Dermis blood vessel endothelial cell (primary cell): ENCODE results near the gene TMEM187. TPM values are rescaled to one million over a fixed set of nuclear protein-coding genes. Genes with fewer than 3 reads are reported as not detected.

Experiments
- DNase-seq: peaks from one replicate; pipeline ENCODE4 v3.0.0; 2010
- total RNA-seq: library from RNA; depleted of rRNA; stranded (reverse); fragments of >200 nt; gene quantifications from 2 replicates; pipeline ENCODE4 v1.2.3, GENCODE V29; 2014

Gene TMEM187
- total RNA-seq, 1 donor from 2014 or later: 6.0 TPM

DNA sequence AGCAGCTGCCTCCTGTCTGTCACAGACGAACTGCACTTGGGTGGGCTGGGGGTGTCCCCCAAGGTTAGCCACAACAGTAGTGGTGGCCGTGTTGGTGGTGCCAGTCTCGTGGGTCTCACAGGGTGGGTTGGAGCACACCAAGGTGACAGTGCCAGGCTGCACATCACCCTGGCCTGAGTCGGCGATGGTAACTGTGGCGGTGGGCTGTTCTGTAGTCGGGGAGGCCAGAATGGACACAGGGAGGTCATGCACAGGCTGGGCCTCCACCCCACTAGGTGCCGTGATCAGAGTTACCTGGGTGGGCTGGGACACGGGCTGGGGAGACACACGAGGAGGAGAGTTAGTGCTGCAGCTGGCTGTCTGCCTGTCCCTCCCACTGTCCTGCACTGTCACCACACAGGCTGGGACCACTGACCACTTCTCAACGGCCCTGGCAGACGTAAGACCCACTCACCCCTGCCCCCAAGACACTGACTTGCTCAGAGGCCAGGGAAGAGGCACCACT, 17.3 kb upstream of the TMEM187 start:
- no peak for DNase-seq

DNA sequence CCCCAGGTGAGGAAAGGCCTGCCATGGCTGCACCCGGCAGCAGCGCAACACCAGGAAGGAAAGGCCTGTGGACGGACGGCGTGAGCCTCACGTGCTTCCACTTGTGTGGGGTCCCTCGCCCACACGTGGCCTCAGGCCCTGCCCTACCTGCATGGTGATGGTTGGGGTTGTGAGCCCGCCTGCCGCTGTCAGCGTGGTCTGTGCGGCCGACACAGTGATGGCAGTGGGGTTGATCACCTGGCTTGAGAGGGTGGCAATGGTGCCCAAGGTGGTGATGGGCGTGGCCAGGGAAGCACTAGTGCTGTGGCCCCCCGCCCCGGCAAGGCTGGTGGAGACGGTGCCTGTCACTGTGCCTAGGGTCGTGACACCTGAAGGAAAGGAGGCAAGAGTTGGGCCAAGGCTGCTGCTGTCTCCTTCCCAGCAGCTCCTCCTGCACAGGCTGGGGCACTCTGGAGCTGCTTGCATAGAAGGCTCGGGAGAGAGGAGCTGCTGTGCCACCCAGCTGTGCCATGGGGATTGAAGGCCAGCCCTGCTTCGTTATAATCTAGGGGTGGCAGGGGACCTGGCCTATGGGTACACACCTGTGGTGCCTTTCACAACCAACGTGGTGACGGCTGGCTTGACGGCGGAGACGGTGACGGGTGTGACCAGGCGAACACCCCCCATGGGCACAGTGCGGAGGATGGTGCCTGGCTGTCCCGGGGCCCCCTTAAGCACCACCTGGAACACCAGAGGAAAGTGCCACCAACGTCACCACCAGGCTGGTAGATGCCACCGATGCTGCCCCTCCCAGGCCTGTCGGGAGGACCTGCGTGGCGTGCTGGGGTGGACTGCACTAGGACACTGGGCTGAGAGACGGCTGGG, 16.3 kb upstream of the TMEM187 start:
- no peak for DNase-seq

DNA sequence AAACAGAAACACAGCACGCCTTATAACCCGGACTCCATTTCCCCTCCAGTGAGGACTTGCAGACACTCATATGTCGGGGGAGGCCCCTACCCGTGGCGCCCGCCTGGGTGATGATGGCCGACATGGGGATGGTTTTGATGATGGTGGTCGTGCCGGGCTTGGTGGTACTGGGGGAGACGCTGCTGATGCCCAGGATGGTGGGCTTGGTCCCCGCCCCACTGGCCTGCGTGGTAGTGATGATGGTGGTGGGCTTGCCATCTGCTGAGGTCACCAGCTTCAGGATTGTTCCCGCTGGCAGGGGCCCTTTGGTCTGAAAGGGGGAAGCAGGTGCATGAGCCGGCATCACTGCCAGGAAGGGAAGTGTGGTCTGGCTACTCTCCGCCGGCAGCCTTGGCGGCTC, 15.3 kb upstream of the TMEM187 start:
- no peak for DNase-seq

DNA sequence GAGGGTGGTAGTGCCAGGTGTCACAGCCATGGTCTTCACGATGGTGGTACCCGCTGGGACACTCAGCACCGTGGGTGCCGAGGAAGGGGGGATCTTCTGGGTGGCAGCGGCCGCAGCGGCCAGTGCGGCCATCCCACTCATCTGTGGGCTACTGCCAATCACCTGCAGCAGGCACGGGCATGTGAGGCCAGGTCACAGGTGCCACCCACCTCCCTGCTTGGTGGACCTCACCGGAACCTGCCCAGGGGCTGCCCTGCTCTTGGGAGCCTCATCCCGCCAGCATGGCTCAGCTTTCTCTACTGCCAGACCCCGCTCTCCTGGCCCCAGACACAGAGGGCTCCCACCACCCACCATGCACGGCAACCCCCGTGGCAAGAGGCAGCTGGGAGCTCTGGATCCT, 13.9 kb upstream of the TMEM187 start:
- no peak for DNase-seq

DNA sequence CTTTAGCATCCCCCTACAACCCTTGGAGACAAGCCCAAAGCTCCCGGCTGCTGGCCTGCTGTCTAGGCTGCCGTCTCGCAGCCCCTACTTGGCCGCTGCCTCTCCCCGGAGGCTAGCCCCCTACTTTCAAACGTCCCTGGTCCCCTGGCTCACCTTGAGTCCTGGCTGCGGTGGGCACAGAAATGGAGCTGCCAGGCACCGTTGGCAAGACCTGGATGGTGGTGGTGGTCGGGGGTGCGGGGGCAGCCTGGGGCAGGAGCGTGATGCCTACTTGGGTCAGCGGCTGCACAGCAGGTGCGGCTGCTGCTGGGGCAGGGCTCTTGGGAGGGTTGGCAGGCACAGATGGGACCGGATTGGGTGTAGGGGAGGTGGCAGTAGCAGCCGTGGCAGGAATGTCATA, 12.9 kb upstream of the TMEM187 start:
- DNase-seq: no peak

DNA sequence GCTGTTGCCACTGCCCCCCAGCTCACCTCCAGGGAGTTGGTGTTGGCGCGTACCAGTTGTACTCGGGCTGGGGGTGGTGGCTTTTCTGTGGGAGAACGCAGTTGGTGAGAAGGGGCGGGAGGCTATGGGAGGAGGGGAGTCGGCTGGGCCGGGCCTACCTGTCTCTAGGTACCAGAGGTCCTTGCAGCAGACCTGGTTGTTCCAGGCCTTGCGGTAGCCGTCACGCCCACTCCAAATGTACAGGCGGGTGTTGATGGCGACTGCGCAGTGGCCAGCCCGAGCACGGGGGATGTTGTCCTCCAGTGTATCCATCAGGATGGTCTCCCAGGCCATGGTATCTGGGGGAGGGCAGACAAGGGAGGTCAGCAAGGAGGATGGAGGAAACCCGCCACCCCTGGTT, 12.5 kb upstream of the TMEM187 start:
- no peak for DNase-seq

DNA sequence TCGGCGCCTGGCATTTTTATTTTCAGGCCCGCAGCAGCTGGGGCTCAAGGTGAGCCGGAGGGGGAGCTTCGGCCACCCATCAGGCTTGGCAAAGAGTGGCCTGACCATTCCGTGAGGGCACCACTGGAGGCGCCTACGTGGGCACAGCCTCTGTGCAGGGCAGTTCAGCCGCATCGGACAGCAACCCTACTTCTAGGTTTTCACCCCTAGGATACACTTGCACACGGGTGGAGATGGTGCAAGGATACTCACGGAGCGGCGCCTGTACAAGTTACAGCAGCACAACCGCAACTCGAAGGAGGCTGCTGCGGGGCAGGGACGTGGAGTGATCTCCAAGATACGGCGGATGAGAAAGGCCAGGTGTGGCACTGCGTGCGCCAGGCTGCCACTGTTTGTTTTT, 11.8 kb upstream of the TMEM187 start:
- no peak for DNase-seq

DNA sequence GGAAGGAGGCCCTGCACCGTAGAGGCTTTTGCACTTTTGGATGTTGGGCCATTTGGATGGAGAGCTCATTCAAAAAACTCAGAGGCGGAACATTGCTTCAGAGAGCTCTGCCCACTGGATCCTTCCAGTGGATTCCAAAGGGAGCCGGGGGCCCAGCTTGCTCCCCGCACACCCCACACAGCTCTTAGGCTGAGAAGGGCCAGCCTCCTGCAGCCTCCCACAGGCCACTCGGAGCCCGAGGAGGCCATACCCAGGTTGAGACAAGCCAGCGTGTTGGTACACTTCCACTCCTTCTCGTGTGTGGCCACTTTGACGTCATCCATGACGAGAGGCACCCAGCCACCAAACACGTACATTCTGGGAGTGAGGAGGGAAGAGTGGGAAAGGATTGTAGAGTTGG, 11.3 kb upstream of the TMEM187 start:
- no peak for DNase-seq

DNA sequence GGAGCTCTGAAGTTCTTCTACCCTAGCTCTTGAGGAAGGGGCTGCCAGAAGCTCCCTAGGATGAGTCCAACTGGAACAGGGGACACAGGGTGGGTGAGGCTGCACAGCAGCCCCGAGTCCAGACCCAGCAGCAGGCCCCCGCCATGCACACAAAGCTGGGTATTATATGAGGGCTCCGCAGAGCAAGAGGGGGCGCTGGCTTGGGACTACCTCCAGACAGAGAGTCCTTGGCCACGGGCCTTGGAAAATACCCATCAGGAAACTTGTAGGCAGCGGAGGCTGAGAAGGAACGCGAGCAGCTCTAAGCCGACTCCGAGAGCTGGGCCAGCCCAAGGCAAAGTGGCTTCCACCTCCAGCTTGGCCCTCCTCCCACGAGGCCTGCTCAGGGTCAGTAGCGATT, 9.0 kb upstream of the TMEM187 start:
- no peak for DNase-seq

DNA sequence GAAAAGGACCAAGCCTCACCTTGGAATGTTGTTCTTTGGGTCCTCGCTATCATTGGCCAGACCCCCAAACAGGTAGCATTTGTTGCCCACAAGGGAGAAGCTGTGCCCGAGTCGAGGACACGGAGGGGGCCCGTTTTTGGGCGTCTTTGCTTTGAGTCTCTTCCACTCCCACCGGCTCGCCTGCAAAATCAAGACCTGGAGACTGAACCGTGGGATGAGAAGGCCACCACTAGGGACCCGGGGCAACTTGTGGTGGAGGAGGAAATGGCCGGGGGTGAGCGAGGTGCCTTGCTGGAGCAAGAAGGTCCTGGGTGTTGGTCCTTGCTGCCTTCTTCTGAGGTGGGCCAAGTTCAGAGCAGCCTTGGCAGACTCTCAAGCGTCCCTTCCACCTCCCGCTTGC, 8.4 kb upstream of the TMEM187 start:
- DNase-seq: no peak

DNA sequence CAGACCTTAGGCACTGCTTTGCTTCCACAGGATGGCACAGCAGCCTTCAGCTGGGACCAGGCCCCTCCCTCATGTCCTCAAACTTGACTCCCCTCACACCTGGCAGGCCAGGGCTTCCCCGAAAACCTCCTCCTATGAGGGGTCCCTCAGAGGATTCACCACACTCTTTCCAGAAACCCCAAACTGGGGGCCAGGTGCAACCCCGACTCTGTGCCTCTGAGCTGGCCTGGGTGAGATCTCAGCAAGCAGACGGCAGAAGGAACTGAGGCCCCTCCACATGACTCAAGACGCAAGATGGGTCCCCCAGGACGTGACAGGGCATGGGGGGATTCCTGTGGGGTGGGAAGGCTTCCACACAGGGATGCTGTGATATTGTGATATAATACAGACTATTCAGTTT, 7.1 kb upstream of the TMEM187 start:
- DNase-seq: no peak

DNA sequence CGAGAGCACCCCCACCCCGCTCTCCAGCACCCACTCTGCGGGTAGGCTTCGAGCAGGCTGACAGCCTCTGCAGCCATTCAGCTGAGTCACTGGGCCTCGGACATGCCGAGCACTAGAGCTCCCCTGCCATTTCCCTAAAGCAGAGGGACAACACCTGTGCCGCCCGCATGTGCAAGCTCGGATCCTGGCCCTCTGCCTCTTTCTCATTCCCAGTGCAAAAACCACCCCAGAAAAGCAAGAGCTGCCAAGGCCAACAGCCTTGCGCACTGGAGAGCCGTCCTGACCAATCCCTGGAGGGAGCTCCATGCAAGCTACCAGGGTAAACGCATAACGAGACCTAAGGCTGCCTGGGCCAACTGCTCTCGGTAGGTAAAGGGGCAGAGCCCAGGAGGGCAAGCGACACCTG, 6.3 kb upstream of the TMEM187 start:
- no peak for DNase-seq

DNA sequence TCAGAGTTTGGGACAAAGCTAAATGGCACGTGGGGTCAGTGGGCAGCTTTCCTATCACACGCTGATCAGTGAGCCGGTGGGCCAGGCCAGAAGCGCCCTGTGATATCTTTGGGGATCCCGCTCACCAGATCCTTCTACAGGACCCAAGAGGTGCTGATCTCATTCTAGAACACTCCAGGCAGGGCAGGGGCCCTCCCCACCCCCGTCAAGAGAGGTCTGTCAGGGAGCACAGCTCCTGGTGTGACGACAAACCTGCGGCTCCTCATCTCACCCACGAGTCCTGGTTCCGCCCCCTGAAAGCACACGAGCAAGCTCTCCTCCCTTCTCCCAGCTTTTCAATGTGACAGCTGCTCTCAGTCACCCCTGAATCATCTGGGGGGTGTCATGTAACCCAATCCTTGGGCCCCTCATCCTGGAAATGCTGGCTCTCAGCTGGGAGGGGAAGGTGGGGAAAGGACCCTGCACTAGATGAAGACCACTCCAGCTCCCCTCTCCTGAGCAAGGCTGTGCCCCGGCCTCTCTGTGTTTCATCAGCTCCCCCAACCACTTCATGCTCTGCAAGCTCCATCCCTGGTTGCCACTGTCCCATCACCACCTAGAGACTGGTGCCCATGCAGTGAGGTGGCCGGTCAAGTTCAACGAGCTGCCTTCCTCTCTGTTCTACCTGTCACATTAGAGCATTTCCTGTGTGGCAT, 5.6 kb upstream of the TMEM187 start:
- no peak for DNase-seq

DNA sequence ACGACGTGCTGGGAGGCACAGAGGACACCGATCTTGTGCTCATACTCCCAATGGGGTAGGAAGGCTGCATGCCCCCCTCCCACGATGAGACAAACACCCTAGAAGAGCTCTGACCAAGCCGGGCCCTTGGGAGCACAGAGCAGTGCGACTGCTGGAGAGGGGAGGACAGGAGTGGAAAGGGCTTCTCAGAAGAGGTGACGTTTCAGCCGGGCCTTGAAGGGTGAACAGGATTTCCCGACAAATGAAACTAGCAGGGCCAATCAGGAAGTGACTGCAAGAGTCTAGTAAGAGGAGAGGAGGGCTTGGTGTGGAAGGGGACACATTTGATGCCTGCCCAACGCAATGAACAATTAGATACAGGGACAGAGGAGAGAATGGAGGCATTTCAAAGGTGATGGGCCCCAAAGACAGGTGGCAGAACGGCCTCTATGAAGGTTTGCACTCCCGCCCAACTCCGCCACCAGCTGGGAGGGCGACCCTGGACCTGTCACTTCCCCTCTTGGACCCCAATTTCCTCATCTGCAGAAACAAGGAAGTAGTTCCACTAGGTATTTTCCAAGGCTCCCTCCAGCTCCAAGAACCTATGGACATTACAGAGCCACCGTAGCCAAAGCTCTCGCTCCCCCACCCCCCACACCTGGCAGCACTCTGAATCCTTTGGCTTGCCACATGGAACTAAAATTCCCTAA, 4.9 kb upstream of the TMEM187 start:
- peak; percentile 44 for DNase-seq

DNA sequence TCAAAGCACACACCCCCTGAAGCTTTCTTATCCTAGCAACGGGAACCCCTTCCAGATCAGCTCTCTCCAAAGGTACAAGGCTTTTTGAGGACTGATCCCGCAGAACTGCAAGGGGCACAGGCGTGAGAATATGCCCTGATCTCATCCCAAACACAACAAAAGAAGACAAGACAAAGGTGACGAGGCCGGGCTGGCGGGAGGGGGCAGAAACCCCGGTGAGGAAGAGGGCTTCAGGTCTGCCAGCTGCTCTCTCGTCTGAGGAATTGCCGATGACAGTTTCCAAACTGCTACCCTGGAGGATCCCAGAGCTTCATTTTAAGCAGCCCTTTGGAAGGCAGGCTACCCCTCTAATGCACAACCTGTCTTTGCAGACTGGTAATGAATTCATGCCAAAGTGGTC, 4.3 kb upstream of the TMEM187 start:
- DNase-seq: no peak

DNA sequence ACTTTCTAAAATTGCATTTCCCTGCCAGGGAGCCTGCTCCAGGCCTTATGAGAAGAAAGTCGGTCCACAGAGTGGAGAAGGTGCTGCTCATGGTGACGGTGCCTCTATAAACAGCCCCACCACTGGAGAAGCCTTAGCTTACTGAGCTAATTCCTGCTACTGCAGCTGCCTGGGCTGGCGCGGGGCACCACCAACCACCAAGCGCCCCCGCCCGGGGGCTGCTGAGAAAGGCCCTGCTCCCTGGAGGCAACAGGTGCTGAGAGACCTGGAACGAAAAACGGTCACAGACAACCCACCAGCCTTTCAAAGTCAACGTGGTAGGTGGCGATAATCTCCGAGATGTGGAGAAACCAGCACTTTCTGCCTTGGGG, 3.8 kb upstream of the TMEM187 start:
- peak; percentile 27 for DNase-seq

DNA sequence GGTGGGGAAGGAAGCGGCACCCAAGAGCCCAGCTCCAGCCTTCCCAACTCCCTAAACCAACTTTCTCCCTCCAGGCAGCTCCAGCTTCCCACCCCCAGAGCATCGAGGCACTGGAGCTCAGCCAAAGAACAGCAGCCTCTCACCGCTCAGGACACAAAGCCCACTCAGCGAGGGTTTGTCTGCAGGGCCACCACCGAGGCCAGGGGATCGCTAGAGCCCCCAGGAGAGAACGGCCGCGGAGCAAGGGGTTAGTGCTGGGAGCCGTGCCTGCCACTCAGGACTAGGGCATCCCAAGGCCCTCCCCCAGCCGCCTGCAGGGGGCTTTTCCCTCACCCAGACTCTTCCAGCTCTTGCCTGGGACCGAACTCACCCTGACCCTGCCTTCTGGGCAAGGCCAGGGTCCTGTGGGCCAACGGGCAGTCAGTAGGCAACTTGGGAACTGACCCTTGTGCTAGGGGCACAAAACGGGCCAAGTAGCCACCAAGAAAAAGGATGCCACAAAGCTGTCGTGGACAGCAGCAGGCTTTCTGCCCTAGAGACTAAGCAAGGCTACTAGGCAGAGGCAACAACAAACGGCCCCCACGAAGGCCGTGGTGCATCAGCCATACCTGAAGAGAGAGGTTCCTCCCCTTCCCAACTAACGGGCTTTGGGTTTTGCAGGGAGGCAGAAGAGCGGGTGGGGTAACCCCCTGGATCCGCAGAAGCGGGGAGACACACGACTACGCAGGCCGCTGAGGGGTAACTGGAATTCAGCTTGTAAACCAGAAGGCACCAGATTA, 3.2 kb upstream of the TMEM187 start:
- peak; percentile 17 for DNase-seq

DNA sequence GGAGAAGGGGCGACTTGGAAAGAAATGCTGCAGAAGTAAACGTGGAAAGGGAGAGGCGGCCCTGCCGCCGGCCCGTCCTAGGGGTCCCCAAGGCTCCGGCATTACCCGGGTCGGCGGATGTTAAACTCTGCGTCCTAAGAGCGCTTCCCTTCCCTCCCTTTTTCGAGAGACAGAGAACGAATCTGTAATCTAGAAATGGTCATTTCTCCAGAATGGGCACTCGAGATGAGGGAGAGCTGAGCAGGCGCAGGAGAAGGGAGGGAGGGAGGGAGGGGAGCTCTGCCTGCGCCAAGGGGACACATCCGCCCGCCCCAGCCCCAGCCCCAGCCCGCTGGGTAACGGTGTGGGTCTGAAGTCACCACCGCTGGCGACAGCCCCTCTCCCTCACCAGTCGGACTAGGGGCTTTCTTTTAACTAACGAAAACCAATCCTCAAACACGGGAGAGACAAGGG, 2.6 kb upstream of the TMEM187 start:
- DNase-seq: peak; percentile 23

DNA sequence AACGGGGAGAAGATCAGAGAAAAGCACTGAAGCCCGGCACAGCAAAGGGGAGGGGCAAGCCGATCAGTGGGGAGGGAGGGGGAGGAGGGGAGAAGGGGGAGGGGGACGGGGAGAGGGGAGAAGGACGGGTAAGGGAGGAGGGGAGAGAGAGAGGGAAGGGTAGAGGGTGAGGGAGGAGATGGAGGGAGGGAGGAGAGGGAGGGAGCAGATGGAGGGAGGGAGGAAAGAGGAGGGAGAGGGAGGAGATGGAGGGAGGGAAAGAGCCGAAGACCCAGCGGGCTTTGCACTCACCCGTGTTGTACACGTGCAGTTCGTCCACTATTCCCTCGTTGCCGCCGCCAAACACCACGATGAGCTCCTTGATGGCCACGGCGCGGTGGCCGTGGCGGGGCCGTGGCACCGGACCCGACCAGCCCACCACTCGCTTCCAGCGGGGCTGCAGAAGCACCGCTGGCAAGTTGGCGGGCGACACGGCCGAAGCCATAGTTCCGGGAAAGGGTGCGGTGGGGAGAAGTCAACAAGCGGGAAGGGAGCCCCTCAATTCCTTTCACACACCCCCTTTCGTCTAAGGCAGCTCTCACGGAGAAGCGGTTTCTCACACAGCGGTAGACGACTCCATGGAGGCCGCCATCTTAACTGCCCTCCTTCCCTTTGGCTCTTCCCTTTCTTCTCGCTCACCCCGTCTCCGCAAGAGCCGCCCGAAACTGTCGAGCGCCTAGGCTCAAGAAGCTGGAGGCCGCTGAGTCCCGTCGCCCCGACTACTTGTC, 2.0 kb upstream of the TMEM187 start:
- peak; percentile 25 for DNase-seq

DNA sequence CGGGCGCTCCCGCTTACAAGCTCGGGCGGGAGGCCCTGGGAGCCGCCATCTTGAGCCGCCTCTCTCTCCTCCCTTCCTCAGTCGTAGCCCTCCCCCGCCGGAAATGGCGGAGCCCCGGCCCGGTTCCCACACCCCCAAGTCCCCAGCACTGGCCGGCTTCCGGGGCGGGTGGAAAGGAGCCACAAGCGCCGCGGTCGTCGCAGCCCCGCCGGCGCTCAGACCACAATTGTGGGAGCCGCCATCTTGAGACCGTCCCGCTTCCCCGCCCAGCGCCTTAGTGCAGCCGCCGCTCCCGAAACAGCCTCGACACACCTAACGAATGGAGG, 1.5 kb upstream of the TMEM187 start:
- peak; percentile 86 for DNase-seq

DNA sequence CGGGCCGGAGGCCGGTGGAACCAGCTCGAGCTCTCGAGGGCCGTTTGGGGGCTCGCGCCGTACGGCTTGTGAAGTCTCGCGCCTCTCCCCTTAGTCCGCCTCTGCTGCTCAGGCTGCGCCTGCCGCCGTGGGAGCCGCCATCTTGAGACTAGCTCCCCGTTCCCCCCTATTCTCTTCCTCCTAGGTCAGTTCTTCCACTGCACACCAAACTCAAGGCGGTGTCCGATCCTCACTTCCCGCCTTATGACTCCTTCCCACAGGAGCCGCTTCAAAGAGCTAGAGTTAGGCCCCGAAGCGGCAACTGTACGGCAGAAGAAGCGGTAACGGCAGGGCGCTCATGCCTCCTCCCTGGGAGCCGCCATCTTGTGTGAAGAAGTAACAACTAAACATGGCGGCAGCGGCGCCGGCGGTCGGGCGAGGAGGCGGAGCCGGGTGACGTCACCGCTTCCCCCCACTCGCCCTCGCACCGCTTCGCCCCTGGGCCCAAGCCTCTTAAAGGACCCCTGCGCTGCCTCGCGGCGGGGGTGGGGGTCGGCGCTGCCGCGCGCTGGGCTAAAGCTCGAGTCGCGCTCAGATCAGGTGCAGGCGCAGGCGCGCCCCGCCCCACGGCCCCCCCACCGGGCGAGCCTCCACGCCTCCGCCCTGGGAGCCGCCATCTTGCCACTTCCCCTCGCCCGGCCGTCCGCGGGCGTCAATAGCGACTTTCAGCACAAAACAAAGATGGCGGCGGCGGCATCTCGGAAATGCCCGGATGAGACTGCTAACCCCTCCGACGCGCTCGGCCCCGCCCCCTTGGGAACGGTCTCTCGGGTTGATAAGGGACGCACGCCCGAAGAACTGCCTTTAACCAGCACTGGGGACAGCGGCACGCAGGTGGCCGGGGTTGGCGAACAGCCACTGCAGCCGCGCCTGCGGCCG, 845 bp upstream of the TMEM187 start, which contains the start of gene HCFC1:
Gene HCFC1, minus strand, starts transcription at position 369 of the 918 bp plus-strand sequence. CDS start 978 bp downstream, outside the sequence.
- peak; percentile 87 for DNase-seq
